H1 (cell line): ENCODE data around the gene GPR39. TPM values are rescaled to one million over a fixed set of nuclear protein-coding genes. Genes with fewer than 3 reads are reported as not detected.

Experiments
- CTCF ChIA-PET: fragments of 300-600 bp; sonication (Branson Sonifier 250); formaldehyde crosslinking; loops from one replicate; lab custom pipeline; 2021; ENCODE audit not compliant: partially characterized antibody; lab: Charles Lee
- POLR2A ChIA-PET: fragments of 300-600 bp; sonication (Branson Sonifier 250); formaldehyde crosslinking; loops from one replicate; lab custom pipeline; 2021; ENCODE audit warnings: inconsistent platforms; ENCODE audit not compliant: partially characterized antibody; lab: Charles Lee
- DNase-seq, 2 experiments: peaks; one replicate each; pipeline versions ENCODE4 v3.0.0 to v3.0.0-alpha.2; 2010 to 2022; ENCODE audit warnings: low spot score in 2 of 2, low read depth in 1 of 2, mixed read lengths in 1 of 2
- FAIRE-seq: peaks from 2 replicates; lab custom pipeline; 2011; peaks lifted over from hg19 to GRCh38; lab: Jason Lieb, UNC
- H2AFZ ChIP-seq: 2 replicates; pipeline ENCODE4 v1.8.1; 2012; ENCODE audit warnings: low read length, inconsistent platforms
- H2AK5ac ChIP-seq: 2 replicates; pipeline ENCODE4 v1.6.1; 2013; ENCODE audit warnings: low read depth, low read length
- H2BK120ac ChIP-seq: replicated peaks from 2 replicates; pipeline ENCODE3; 2013; ENCODE audit warnings: low read depth, low read length, inconsistent platforms
- H2BK12ac ChIP-seq: 2 replicates; pipeline ENCODE4 v1.6.1; 2013; ENCODE audit warnings: low read depth, low read length
- H2BK15ac ChIP-seq: 2 replicates; pipeline ENCODE4 v1.6.1; 2013; ENCODE audit warnings: low read length
- H2BK20ac ChIP-seq: 2 replicates; pipeline ENCODE4 v1.6.1; 2013; ENCODE audit warnings: low read length
- H2BK5ac ChIP-seq: 2 replicates; pipeline ENCODE4 v1.6.1; 2013; ENCODE audit warnings: low read depth, low read length
- H3K14ac ChIP-seq: 2 replicates; pipeline ENCODE4 v1.6.1; 2013; ENCODE audit warnings: inconsistent platforms; ENCODE audit not compliant: insufficient read length
- H3K18ac ChIP-seq: 2 replicates; pipeline ENCODE4 v1.6.1; 2013; ENCODE audit warnings: low read length; ENCODE audit errors: extremely low read depth
- H3K23ac ChIP-seq: 2 replicates; pipeline ENCODE4 v1.6.1; 2013; ENCODE audit warnings: inconsistent platforms; ENCODE audit not compliant: insufficient read length
- H3K23me2 ChIP-seq: 2 replicates; pipeline ENCODE4 v1.6.1; 2013; ENCODE audit warnings: low read depth, low read length
- H3K27ac ChIP-seq: 2 replicates; pipeline ENCODE4 v1.6.1; 2011; ENCODE audit warnings: low read depth, low read length, inconsistent platforms
- H3K27me3 ChIP-seq, 4 experiments: replicated peaks in 1 of 4; 1 replicate in 1 of 4; 2 replicates in 3 of 4; pipeline versions ENCODE4 v1.6.1 to v1.8.1; 2011 to 2013; ENCODE audit warnings: low read length in 3 of 4, mild to moderate bottlenecking in 3 of 4, inconsistent platforms in 2 of 4, mixed read lengths in 2 of 4, moderate library complexity in 1 of 4; ENCODE audit not compliant: control insufficient read depth in 3 of 4, insufficient read depth in 3 of 4; ENCODE audit errors: extremely low read depth in 1 of 4
- H3K36me3 ChIP-seq, 4 experiments: 2 replicates each; pipeline versions ENCODE4 v1.6.1 to v1.8.1; 2011 to 2013; ENCODE audit warnings: mild to moderate bottlenecking in 4 of 4, low read length in 3 of 4, moderate library complexity in 2 of 4, control low read depth in 1 of 4, inconsistent platforms in 1 of 4; ENCODE audit not compliant: insufficient read depth in 4 of 4, control insufficient read depth in 2 of 4
- H3K4ac ChIP-seq: replicated peaks from 2 replicates; pipeline ENCODE3; 2013; ENCODE audit warnings: low read length, low read depth, mixed read lengths, inconsistent platforms; ENCODE audit not compliant: insufficient read length
- H3K4me1 ChIP-seq, 4 experiments: replicated peaks in 1 of 4; 1 replicate in 1 of 4; 2 replicates in 3 of 4; pipeline versions ENCODE4 v1.6.1 to v1.8.1; 2011 to 2013; ENCODE audit warnings: low read length in 3 of 4, inconsistent platforms in 2 of 4, mixed read lengths in 1 of 4; ENCODE audit not compliant: insufficient read depth in 4 of 4, control insufficient read depth in 3 of 4
- H3K4me2 ChIP-seq, 2 experiments: 2 replicates each; pipeline versions ENCODE4 v1.6.1 to v1.8.1; 2011 to 2013; ENCODE audit warnings: low read depth in 2 of 2, low read length in 2 of 2, control low read depth in 1 of 2, inconsistent platforms in 1 of 2, mild to moderate bottlenecking in 1 of 2; ENCODE audit not compliant: insufficient read depth in 1 of 2
- H3K4me3 ChIP-seq, 4 experiments: fragments of 200-600, 300-600 bp in 1 of 4; sonication (generic), shearing (Covaris generic), sonication (Bioruptor Twin) in 1 of 4; 2 replicates each; pipeline versions ENCODE4 v1.5.1 to v1.8.1; 2011 to 2016; ENCODE audit warnings: low read length in 4 of 4, low read depth in 3 of 4, control low read depth in 2 of 4, inconsistent platforms in 2 of 4, mild to moderate bottlenecking in 2 of 4, mixed read lengths in 1 of 4, moderate library complexity in 1 of 4; ENCODE audit not compliant: insufficient read depth in 2 of 4; ENCODE audit errors: extremely low read depth in 1 of 4
- H3K56ac ChIP-seq: replicated peaks from 2 replicates; pipeline ENCODE3; 2013; ENCODE audit warnings: low read depth, mild to moderate bottlenecking, mixed read lengths, low read length, inconsistent platforms; ENCODE audit not compliant: insufficient read length
- H3K79me1 ChIP-seq: 2 replicates; pipeline ENCODE4 v1.6.1; 2013; ENCODE audit warnings: low read depth, low read length, control low read depth
- H3K79me2 ChIP-seq, 2 experiments: 2 replicates each; pipeline versions ENCODE4 v1.6.1 to v1.8.1; 2012 to 2013; ENCODE audit warnings: low read length in 2 of 2, mild to moderate bottlenecking in 2 of 2, inconsistent platforms in 1 of 2; ENCODE audit not compliant: insufficient read depth in 2 of 2, control insufficient read depth in 1 of 2
- H3K9ac ChIP-seq, 4 experiments: replicated peaks in 1 of 4; 1 replicate in 1 of 4; 2 replicates in 3 of 4; pipeline versions ENCODE4 v1.6.1 to v1.8.1; 2011 to 2013; ENCODE audit warnings: low read depth in 3 of 4, low read length in 3 of 4, control low read depth in 2 of 4, mild to moderate bottlenecking in 2 of 4, moderate library complexity in 2 of 4, inconsistent platforms in 1 of 4; ENCODE audit errors: extremely low read depth in 1 of 4
- H3K9me3 ChIP-seq, 2 experiments: 2 replicates each; pipeline versions ENCODE4 v1.6.1 to v1.8.1; 2012 to 2013; ENCODE audit warnings: mild to moderate bottlenecking in 2 of 2, moderate library complexity in 2 of 2, control low read depth in 1 of 2, inconsistent platforms in 1 of 2, low read depth in 1 of 2, low read length in 1 of 2, mixed read lengths in 1 of 2; ENCODE audit not compliant: insufficient read depth in 2 of 2
- H4K20me1 ChIP-seq, 2 experiments: replicated peaks in 1 of 2; 2 replicates each; pipeline versions ENCODE3 to v1.8.1; 2011 to 2013; ENCODE audit warnings: inconsistent platforms in 2 of 2, low read length in 2 of 2, mild to moderate bottlenecking in 1 of 2; ENCODE audit not compliant: insufficient read depth in 2 of 2, control insufficient read depth in 1 of 2
- H4K5ac ChIP-seq: 2 replicates; pipeline ENCODE4 v1.6.1; 2013; ENCODE audit warnings: low read length, low read depth, mixed read lengths, inconsistent platforms; ENCODE audit not compliant: insufficient read length
- H4K8ac ChIP-seq: 2 replicates; pipeline ENCODE4 v1.8.0; 2013; ENCODE audit warnings: mild to moderate bottlenecking, moderate library complexity, low read length, inconsistent platforms; ENCODE audit not compliant: insufficient read depth; ENCODE audit errors: extremely low read depth
- H4K91ac ChIP-seq: replicated peaks from 2 replicates; pipeline ENCODE3; 2013; ENCODE audit warnings: low read length, mixed read lengths, inconsistent platforms; ENCODE audit not compliant: insufficient read length
- CTCF ChIP-seq, 3 experiments: IDR thresholded peaks; 1 replicate in 2 of 3; 2 replicates in 1 of 3; pipeline versions ENCODE4 v1.5.1 to v1.6.1; 2011; ENCODE audit warnings: low read length in 3 of 3, mild to moderate bottlenecking in 3 of 3, inconsistent platforms in 2 of 3, low read depth in 1 of 3, moderate library complexity in 1 of 3; ENCODE audit not compliant: insufficient read depth in 1 of 3; ENCODE audit errors: control extremely low read depth in 1 of 3
- TCF12 ChIP-seq: IDR thresholded peaks from 2 replicates; pipeline ENCODE4 v1.6.1; 2011; ENCODE audit warnings: low read depth, mild to moderate bottlenecking, low read length
- WGBS, 2 experiments: shearing (Covaris generic) in 1 of 2; methylation state at CpG; one replicate each; pipeline versions ENCODE4 v1.1.6 to v1.1.7; 2013 to 2015; ENCODE audit warnings: low lambda C conversion rate in 2 of 2, mixed read lengths in 2 of 2, inconsistent platforms in 1 of 2, low coverage in 1 of 2, missing lambda C conversion rate in 1 of 2; ENCODE audit not compliant: insufficient replicate concordance in 2 of 2, insufficient coverage in 1 of 2, insufficient read length in 1 of 2; ENCODE audit errors: extremely low coverage in 1 of 2, missing lambda C conversion rate in 1 of 2; 5-methylcytosine and 5-hydroxymethylcytosine counted together
- polyA plus RNA-seq, 7 experiments: library from polyadenylated mRNA; depleted of rRNA in 3 of 7; stranded (reverse) in 5 of 7; unstranded in 2 of 7; fragments of >200 nt in 5 of 7; fragments of 200-250 nt in 2 of 7; gene quantifications; 1 replicate in 5 of 7; 2 replicates in 1 of 7; 4 replicates in 1 of 7; pipeline versions ENCODE4 v1.2.1 to v1.2.3, GENCODE V29; 2011 to 2013; ENCODE audit warnings: missing spikeins in 2 of 7, mixed read lengths in 2 of 7
- total RNA-seq: library from RNA; stranded (reverse); fragmentation: NEBNext Ultra II Directional; extraction: Animal tissue kit (Norgen Biotek cat#: 25700); gene quantifications from 2 replicates; pipeline ENCODE4 v1.2.1, GENCODE V29; 2021

GPR39 gene
- total and polyA plus RNA-seq, 2 of the 8 experiments (the other 6 are each of a cell fraction or from before 2014, with no cell fraction given), result 0.63 to 2.7 TPM

DNA sequence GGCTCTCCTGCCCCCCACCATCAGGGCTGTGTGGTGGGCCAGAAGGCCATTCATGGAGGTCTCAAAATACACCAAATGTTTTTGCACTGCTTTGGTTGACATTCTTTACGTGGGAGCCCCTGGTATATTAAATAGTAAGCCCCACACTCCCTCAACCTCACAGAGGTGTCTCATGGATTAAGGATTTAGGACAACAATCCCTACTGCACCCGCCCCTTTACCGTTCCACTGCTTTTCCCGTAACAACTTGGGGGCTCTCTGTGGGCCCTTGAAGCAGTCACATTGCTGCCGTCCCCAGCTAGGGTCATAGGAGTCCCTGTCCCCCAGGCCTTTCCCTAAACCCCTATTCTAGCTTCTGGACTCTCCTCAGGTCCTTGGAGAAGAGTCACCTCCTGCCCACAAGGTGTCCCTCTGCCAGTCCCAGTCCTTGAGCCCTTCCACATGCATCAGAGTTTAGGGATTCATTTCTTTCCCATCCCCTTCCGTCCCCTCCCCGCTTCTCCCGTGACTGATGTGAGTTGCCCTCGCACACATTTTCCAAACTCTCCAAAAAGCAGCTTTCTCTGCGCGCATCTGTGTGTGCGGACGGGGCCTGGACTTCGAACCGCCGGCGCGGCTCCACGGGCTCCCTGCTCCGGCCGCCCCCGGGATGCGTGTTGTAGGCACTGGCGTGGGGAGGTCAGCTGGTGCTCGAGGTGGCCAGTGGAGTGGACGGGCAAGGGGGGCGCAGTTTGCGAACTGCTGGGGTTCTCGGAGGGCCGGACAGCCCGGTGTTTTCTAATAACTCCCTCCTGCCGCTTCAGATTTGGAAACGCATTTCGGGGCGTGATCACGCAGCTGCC lies 168.6 kb downstream of the GPR39 start:
- no peaks in the 10 kb centered on the region for H3K79me1 ChIP-seq
- 90% methylated on average over 35 of the region's 36 CpGs; no CpG with 5 or more reads in 1 of the 2 experiments for WGBS, 2 experiments
- H3K4me2 ChIP-seq, result no peak overlapping the region
- H3K27me3 ChIP-seq, result no peaks in the 10 kb centered on the region
- no peak overlapping the region for H3K27ac ChIP-seq
- no peak overlapping the region for H3K23ac ChIP-seq
- H3K9ac ChIP-seq, result no peak overlapping the region
- no peaks in the 10 kb centered on the region for H3K36me3 ChIP-seq
- ChIA-PET CTCF (interaction anchor here (1.2 kb wide), 1 partner anchor 586 kb away, joined by 3 read pairs; no protein-coding TSS in a partner anchor), POLR2A (no interaction called here)
- H3K4ac ChIP-seq, result no peak overlapping the region
- H3K56ac ChIP-seq, result no peak overlapping the region
- no peaks in the 10 kb centered on the region for H3K79me2 ChIP-seq
- FAIRE-seq (no peak), DNase-seq (no peak)
- H3K9me3 ChIP-seq, result no peaks in the 10 kb centered on the region
- H3K4me3 ChIP-seq, result no peak overlapping the region
- no peak overlapping the region for H4K8ac ChIP-seq
- no peak overlapping the region for H2BK5ac ChIP-seq
- H3K18ac ChIP-seq, result no peak overlapping the region
- no peaks in the 10 kb centered on the region for H4K20me1 ChIP-seq
- no peak overlapping the region for H2BK12ac ChIP-seq
- no peak overlapping the region for H4K5ac ChIP-seq
- H4K91ac ChIP-seq, result no peak overlapping the region
- H2BK20ac ChIP-seq, result no peak overlapping the region
- no peak for TF ChIP-seq TCF12
- peak in 1 of 3 experiments; percentile 6; a peak in 1 of 4 replicates for TF ChIP-seq CTCF (IDR thresholded peaks at IDR 0.05; ENCODE audit: control extremely low read depth in 1 of 3, insufficient read depth in 1 of 3, low read depth in 1 of 3, low read length in 3 of 3)
- no peak overlapping the region for H2BK120ac ChIP-seq
- H2AFZ ChIP-seq, result no peak overlapping the region
- H2BK15ac ChIP-seq, result no peak overlapping the region
- peaks cover 5 to 17% (median 9%) of the 10 kb centered on the region in 4 experiments for H3K4me1 ChIP-seq
- H3K23me2 ChIP-seq, result no peaks in the 10 kb centered on the region
- H2AK5ac ChIP-seq, result no peak overlapping the region
- H3K14ac ChIP-seq, result no peak overlapping the region
